ENCODE results near the gene PRSS50.
"Not testable (repeated sequence)": the region's sequence is repeated elsewhere in the genome, so short reads cannot be mapped to it uniquely, and the experiment has no call there.

Gene PRSS50, protein sequence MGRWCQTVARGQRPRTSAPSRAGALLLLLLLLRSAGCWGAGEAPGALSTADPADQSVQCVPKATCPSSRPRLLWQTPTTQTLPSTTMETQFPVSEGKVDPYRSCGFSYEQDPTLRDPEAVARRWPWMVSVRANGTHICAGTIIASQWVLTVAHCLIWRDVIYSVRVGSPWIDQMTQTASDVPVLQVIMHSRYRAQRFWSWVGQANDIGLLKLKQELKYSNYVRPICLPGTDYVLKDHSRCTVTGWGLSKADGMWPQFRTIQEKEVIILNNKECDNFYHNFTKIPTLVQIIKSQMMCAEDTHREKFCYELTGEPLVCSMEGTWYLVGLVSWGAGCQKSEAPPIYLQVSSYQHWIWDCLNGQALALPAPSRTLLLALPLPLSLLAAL

GRCh38 chr3:46717447-46718231, at the start of gene PRSS50:
PRSS50 (minus strand) TSS chr3:46717869; CDS start chr3:46717824, 45 bp downstream.
- DNase-seq, result no peak

DNA sequence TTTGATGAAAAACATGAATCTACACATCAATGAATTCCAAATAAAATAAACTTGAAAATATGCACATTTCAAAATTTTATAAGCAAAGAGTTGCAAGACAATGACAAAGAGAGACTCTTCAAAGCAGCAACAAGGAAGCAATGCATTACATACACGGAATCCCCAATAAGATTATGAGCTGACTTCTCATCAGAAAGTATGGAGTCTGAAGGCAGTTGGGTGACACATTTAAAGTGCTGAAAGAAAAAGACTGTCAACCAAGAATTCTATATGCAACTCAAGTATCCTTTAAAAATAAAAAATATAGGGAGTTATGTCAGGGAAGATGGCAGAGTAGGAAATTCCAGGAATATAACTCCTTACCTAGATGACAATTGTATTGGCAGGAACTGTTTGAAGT, 46.5 kb upstream of the PRSS50 start:
- no peak for DNase-seq

DNA sequence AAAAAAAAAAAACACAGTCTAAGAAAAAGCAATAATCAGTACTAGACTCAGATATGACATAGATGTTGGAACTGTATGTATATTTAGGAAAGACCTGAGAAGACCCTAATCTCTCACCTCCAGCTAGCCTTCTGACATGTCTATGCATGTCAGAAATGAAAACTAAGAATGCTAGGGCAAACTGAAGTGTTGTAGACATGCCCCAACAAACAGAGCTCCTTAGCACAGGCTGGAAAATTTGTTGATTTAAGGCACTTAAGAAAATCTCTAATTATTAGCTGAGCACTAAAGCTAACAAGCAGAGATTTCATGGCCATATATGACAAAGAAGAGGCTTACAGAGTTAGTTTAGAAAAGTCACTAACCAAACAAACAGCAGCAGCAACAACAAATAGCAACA, 45.5 kb upstream of the PRSS50 start:
- DNase-seq, result no peak

- no peak for DNase-seq
These were observed 41.8 kb upstream of the PRSS50 start for GRCh38 chr3:46759239-46760167.

DNA sequence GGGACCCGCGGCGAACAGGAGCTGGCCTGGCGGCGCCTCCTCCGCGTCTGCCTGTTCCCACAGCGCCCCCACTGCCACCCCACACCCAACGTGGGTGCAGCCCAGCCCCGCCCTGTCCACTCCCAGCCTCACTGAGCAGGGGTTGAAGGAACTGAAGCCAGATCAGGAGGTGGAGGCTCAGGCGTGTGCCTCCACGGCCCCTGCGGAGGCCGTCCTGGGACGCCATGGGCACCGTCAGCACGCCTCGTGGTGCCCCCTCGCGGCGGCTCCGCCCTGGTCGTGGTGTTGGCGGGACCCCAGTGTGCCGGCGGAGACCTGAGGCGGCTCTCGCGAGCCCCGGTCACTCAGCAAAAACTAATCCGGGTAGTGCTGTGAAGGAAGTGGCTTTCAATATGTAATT, 39.0 kb upstream of the PRSS50 start:
- no peak for DNase-seq

- DNase-seq, result no peak
These were observed 38.0 kb upstream of the PRSS50 start for GRCh38 chr3:46755646-46756045.

GRCh38 chr3:46753127-46753526, 35.5 kb upstream of the PRSS50 start:
- not testable (repeated sequence) for DNase-seq

DNA sequence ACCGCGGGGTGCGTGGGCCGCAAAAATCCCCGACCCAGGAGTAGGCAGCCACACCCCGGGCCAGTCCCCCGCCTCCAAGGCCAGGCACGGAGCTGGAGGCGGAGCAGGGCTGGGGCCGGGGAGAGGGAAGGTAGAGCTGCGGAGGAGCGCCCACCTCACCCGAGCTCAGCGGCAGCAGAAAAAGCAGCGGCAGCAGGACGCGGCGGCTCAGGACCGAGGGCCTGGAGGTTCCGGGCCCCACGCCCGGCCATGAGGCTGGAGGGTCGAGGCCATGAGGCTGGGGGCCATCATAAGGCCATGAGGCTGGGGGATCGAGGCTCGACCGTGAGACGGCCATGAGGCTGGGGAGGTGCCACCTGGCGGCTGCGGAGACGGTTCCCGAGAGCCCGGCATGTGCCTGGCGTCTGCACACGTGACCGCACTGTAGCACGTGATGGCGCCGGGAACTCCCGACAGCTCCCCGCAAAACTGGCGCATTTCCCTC, 32.9 kb upstream of the PRSS50 start:
- DNase-seq, result no peak

DNA sequence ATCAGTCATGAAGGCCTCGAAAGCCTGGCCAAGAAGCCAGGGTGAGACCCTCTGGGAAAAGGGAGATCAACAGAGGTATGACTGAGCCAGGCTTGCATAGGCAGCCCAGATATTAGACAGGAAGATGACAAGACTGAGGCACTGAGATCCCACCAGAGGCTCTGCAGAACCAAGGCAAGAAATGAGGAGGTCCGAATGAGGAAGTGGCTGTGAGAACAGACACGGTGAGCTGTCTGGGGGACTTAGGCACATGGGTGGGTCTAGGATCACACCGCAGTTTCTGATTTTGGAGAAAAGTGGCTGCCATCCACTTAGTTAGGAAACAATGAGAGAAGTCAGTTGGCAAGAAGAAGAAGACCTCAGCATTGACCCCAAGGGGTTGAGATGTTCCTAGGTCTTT, 31.5 kb upstream of the PRSS50 start:
- no peak for DNase-seq

- DNase-seq, result no peak
These were observed 30.5 kb upstream of the PRSS50 start for GRCh38 chr3:46748170-46748569.

GRCh38 chr3:46746711-46747110, 29.0 kb upstream of the PRSS50 start:
- DNase-seq, result no peak

- DNase-seq, result no peak
These were observed 25.4 kb upstream of the PRSS50 start for GRCh38 chr3:46742992-46743585.

- not testable (repeated sequence) for DNase-seq
These were observed 21.9 kb upstream of the PRSS50 start for GRCh38 chr3:46739565-46739964.

DNA sequence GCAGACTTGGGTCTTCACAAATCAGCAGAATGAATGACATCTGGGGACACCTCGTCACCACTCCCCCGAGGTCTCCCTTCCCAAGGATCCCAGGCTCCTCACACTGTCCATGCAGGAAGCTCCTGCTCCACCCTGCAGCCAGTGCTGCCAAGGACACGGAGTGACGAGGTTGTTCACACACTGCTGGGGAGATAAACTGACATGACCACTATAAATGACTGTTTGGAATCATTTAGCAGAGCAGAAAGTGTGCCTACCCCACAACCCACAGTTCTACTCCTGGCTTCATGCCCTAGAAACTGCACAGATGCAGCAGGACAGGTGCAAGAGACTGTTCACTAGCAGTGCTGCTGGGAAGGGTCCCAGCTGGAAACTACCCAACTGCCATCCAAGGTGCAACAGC, 19.7 kb upstream of the PRSS50 start:
- DNase-seq, result no peak

DNA sequence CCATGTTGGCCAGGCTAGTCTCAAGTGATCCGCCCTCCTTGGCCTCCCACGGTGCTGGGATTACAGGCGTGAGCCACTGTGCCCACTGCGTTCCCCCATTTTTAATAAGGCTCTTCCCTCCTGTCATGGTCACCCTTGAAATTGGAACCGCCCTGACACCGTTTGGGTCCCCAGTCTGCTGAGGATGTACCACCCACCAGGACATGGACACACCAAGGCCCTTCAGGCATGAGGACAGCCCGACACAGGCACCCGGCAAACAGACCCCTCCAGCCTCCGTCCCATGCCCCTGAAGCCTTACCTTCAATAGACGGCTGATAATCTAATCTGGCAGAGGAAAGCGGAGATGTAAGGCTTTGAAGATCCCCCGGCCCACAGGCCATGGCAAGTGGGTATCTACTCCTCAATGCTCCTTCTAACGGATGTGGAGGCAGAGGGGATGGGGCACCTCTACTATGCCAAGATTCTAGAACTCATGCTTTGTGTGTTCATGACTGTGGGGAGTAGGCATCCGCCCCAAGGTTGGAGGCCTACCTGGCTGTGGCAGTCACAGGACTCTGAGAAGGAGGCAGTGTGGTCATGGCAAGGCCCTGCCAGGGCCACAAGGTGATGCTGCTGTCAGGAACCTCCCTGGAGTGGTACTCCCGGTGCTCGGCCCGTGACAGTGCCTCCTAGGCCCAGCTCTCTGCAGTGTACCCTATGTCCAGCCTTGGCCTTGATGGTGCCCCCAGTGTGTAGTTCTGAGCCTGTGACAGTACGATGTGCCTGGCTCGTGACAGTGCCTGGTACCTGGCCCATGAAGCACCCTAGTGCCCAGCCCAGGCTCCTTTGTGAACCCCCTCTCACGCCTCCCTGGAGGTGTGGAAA, 18.6 kb upstream of the PRSS50 start:
- no peak for DNase-seq

DNA sequence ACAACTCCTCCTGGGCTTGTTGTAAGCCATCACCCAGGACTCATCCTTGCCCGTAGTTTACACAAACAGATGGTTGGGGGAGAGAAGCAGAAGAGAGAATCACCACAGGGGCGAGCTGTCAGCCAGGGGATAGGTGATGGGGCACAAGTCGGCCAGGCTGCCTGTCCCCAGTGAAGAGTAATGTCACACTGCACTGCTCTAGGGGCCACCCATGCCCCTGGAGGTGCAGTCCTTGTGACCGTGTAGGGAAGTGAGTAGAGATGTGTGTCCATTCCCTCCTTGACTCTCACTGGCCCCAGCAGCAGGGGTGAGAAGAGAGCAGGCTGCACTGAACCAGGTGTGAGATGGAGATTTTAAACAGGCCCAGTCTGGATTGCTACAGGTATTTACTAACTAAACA, 17.1 kb upstream of the PRSS50 start:
- DNase-seq, result no peak

DNA sequence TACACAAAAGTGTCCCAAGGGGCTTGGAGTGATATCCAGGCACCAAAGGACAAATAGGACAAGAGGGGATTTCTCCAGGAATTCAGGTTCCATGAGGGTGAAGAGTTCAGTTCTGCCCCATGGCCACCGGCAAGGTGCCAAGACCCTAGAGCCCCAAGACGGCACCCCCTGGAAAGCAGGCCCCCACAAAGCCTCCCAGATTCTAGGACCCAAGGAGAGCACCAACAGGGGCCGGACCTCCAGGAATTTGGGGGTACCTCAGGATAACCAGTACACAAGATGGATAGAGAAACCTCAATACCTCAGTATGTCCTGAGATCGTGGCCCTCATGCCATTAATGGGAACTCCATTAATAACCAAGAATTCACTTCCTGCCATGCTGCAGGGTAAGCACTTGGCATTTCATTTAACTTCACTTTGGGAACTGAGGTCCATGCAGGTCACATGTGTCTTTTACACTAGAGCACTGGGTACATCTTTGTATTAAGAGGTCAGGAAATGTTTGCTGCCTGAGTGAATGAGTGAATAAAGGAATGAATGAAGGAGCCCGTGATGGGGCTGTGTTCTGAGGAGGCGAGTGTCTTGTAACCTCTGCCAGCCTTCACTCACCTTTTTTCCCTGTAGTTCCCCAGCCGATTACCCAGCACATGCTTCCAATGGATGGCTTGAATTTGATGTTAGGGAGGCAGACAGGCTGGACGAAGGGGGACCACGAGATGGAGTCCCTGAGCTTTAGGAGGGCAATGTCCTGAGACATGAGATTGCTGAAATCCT, 15.5 kb upstream of the PRSS50 start:
- DNase-seq, result no peak

DNA sequence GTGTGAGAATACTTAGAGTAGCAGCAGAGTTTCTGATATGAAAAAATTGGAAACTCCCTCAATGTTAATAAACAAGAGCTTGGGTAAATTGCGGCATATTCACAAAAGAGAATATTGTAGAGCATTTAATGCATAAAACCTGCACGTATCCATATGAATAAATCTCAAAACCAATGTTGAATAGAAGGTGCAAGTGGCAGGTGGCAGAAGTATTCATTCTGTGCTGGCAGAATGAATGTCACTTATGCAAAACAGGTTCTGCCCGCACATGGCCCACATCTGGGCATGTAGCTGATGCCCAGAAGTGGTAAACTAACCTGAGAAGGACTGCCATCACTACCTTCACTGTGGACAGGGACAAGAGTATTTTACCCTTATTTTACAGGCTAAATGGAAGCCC, 14.1 kb upstream of the PRSS50 start:
- no peak for DNase-seq

DNA sequence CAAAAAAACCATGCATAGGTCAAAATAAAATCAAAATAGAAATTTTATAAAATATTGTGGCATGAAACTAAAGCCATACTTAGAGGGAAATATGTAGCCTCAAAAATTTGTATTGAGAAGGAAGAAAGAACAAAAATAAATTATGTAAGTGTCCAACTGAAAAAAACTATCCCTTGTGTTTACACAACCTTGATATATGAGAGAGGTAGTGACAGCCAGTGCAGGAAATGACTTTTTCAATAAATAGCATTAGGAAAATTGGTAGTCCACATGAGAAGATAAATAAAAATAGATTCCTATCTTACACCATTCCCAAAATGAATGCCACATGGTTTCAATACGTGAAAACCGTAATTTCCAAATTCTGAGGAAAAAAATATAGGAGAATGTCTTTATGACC, 13.2 kb upstream of the PRSS50 start:
- DNase-seq, result no peak

GRCh38 chr3:46729038-46729437, 11.4 kb upstream of the PRSS50 start:
- DNase-seq, result no peak
